GM18502 (cell line): Measurements from ENCODE around the gene OPA3.
"Not testable (repeated sequence)": the region's sequence is repeated elsewhere in the genome, so short reads cannot be mapped to it uniquely, and the experiment has no call there.

Experiments
- ATAC-seq: cut with Tn5 transposase; IDR thresholded peaks from one replicate; pipeline ENCODE4 v1.9.1; 2021; ENCODE audit warnings: mild to moderate bottlenecking; ENCODE audit not compliant: unreplicated experiment, poor library complexity

OPA3 gene

DNA sequence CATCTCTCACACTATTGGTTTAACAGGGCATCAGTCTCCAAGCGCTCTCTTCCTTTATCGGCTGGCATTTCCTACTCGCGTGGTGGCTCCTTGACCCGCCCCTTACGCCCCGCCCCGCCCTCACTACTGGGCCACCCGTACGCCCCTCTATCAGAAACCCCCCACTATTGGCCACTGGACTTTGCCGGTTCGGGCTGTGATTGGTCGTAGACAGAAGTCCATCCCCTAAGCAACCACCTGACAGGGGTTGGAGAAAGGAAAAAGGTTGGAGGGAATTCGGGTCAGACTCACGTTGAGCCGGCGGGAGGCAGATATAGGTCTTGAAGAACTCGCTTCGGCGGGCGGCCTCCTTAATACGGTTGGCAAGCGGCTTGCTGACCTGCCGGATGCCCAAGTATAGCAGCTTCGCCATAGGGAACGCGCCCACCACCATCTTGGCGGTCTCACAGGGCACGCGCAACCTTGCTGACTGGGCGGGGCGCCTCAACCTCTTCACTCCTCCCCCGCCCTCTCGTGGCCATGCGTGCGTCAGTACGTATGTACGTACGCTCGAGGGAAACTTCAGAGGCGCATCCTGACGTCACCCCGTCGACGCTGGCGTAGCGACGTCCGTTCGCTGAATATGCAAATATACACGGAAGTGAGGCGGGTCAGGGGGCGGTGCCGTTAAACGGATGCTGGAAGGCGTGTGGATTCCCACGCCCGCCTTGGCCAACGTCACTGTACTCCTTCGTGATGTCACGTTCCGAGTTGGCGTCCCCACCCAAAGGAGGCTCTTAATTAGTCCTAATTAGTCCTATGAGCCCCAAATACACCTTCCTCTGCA lies at the start of gene OPA3:
Gene OPA3 (minus strand): TSS at position 471 of the 826 bp plus-strand sequence. CDS start 38 bp downstream, at position 433.
- peak; percentile 87 for ATAC-seq

DNA sequence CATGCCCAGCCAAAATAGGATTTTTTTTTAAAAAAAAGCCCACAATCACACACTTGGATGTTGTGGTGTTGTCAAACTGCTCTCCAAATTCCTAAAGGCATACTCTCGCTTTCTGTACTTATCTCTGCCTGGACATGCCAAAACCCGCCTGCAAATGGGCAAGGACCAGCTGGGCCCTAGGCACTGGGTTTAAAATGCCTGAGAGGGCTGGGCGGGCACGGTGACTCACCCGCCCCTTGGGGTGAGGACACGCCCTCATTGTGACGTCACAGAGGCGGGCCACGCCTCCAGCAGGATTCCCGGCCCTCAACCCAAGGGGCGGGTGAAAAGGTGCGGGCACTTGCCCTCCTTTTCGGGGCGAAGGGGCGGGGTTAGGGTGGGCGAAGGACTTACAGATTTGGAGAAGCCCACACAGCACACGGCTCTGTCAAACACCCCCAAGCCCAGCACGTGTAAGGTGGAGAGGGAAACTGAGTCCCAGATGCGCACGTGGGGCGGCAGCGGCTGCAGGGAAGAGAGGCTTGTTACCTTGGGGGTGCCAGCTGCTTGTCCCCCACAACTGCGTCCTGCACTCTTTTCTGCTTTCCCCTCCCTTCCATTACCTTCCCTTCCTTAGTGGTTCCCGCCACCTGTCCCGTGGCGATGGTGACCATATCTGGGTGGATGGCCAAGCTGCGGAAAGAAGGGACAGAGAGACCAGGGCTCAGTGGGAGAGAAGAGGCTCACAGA lies 48.0 kb upstream of the OPA3 start:
- ATAC-seq = no peak

DNA sequence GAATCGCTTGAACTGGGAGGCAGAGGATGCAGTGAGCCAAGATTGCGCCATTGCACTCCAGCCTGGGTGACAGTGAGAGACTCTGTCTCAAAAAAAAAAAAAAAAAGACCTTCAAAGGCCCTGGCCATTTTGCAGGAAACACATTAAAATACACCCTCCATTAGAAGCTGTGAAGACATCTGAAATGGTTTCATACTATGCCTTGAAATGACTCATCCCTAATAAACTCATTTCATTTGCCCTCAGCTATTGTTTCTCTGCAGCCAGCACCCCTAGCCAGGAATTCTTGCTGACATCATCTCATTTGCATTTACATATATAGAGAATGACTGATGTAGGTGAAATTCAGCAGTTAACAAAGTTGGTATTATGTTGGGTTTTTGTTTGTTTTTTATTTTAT lies 45.9 kb upstream of the OPA3 start:
- ATAC-seq = no peak

DNA sequence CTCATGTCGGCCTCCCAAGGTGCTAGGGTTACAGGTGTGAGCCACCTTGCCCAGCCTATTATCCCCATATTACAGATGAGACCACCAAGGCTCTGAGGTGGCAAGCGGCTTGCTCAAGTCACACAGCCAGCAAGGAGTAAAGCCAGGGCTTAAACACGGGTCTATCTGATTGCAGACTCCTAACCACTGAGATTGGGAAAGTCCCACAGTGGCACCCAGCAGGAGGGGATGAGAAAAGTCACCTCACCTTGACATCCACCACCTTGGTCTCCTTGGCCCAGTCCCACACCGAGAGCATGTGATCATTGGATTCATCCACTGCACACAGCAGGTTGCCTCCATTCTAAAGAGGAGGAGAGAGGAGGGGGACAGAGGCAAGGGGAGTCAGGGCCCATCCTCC lies 45.1 kb upstream of the OPA3 start:
- no peak for ATAC-seq

DNA sequence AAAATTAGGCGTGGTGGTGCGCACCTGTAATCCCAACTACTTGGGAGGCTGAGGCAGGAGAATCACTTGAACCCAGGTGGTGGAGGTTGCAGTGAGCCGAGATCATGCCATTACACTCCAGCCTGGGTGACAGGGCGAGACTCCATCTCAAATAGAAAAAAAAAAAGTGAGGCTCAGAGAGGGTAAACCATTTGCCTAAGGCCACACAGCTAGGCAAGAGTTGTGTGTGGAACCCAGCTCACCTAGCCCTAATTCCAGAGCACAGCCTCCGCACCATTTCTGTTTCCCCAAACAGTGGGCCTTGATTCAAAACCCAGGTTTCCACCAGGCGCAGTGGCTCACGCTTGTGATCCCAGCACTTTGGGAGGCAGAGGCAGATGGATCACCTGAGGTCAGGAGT lies 43.6 kb upstream of the OPA3 start:
- not testable (repeated sequence) for ATAC-seq

DNA sequence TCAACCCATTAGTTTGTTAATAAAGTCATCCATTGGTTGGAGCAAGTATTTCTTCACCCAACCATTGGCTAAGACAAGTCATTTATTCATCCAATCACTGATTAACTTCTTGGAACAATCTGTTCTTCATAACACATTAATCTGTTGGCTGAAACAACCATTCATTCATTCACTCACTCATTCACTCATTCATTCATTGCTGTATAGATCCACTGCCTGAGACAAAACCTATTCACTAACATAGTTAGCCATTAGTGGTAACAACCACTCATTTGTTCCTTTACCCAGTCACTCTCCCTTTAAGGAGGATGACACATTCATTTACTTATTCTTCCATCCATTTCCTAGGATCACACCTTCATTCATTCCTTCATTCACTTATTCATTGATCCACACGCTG lies 39.4 kb upstream of the OPA3 start:
- no peak for ATAC-seq

DNA sequence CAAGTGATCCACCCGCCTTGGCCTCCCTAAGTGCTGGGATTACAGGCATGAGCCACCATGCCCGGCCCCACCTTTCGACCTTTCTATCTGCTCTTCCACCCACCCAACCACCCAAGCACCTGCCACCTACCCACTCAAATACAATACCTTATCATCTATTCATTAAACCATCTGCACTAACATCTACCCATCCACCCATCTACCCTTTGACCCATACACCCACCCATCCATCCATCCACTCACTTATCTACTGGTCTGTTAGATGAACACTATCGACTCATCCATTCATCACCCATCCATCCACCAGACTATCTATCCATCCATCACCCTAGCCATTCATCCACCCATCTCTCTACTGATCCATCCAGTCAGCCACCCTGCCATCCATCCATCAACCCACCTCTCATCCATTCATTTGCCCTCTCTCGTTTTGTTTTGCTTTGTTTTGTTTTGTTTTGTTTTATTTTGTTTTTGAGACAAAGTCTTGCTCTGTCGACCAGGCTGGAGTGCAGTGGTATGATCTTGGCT lies 37.4 kb upstream of the OPA3 start:
- ATAC-seq = no peak

DNA sequence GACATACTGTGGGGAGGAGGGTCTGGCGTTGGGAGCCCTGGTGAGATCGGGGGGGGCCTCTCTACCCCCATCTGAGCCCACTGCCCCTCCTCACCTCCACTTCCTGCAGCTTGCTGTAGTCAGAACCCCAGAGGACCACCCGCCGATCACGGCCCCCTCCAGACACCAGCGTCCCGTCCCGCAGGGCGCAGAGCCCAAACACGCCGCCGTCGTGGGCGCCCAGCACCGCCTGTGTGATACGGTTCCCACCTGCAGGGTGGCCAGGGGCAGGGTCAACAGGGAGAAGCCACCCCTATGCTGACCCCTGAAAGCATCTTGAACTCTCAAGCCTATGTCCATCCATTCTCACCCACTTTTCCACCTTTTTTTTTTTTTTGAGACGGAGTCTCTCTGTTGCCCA lies 36.8 kb upstream of the OPA3 start:
- no peak for ATAC-seq

DNA sequence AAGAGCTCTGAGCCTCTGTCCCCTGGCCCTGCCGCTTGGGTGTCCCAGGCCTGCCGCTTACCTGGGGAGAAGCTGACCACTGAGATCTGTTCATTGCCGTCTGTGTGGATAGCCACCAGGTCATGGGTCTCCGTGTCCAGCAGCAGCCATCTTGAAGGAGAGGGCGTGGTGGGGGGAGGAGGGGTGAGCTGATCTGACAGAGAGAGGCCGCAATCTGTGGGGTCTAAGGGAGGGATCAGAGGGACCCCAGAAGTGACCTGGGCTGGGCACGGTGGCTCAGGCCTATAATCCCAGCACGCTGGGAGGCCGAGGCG lies 32.1 kb upstream of the OPA3 start:
- no peak for ATAC-seq

DNA sequence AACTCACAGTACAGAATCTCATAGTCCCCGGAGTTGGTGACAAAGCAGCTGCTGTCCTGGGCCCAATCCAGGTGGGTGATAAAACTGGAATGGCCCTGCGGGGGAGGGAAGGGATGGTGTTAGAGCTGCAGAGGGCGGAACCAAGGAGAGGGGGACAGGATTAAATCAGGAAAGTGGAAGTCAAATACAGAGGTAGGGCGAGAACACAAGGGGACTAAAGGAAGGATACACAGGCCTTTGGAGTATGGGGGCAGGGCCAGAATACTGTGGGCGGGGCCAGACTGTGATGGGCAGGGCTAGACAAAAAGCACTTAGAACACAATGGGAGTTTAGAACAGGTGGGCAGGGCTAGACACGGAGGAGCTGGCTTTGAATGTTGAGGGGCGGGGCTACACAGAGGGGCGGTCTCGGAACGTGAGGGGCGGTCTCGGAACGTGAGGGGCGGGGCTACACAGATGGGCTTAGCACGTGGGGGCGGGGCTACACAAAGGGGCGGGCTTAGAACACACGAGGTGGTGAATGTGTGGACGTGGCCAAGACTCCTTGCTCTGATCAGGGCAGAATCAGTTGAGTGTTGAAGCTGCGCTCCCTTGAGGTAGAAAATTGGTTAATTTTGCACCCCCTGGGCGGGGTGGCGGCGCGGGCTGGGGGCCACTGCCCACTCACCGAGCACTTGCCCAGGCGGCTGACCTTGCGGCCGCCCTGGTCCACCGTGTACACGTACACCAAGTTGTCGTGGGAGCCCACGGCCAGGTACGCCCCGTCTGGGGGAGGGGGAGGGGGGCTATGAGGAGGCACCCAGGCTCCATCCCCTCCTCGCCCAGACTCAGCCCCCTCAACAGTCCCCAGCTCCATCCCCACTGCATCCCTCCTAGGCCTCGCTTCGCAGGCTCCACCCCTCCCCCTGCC lies 31.4 kb upstream of the OPA3 start:
- ATAC-seq = peak; percentile 64

DNA sequence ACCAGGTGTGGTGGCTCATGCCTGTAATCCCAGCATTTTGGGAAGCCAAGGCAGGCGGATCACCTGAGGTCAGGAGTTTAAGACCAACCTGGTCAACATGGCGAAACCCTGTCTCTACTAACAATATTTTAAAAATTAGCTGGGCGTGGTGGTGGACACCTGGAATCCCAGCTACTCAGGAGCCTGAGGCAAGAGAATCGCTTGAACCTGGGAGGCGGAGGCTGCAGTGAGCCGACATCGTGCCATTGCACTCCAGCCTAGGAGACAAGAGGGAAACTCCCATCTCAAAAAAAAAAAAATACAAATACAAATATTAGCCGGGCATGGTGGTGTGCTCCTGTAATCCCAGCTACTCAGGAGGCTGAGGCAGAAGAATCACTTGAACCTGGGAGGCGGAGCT lies 30.5 kb upstream of the OPA3 start:
- not testable (repeated sequence) for ATAC-seq

DNA sequence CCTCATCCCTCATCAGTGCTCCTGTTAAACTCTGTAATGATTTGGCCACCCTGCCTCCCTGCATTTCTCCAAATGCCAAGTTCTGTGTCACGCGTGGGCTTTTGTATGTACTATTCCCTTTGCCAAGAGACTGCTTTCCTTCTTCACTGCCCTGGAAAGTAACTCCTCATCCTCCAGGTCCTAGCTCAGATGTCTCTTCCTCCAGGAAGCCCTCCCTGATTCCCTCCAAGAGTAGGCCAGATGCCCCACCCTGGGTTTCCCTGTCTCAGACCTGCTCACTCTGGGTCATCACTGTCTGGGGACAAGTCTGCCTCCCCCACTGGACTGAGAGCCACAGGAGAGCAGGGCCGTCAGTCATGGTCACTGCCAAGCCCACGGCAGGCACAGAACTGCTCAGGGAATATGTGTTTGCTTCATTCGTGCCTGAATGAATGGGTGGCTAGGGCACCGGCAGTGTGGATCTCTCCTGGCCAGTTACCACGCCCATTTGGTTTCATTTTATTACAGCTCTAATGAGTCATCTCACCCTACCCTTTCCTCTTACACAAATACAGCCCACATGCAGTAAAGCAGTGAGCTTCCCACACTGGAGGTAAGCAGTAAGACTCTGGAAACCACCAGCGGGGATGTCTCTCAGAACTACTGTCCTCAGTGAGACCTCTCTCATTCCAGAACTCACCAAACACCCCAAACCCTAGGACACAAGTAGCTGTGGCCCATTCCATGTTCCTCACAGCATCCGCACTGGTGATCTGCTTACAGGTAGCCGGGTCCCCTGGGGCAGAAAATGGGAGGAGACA lies 29.5 kb upstream of the OPA3 start:
- no peak for ATAC-seq

DNA sequence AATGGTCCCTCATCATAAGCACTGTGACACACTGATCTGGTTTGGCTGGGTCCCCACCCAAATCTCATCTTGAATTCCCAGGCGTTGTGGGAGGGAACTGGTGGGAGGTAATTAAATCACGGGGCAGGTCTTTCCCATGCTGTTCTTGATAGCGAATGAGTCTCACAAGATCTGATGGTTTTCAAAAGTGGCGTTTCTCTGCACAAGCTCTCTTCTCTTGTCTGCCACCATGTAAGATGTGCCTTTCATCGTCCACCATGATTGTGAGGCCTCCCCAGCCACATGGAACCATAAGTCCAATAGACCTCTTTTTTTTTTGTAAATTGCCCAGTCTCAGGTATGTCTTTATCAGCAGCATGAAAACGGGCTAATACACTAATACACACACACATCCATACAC lies 24.3 kb upstream of the OPA3 start:
- no peak for ATAC-seq

DNA sequence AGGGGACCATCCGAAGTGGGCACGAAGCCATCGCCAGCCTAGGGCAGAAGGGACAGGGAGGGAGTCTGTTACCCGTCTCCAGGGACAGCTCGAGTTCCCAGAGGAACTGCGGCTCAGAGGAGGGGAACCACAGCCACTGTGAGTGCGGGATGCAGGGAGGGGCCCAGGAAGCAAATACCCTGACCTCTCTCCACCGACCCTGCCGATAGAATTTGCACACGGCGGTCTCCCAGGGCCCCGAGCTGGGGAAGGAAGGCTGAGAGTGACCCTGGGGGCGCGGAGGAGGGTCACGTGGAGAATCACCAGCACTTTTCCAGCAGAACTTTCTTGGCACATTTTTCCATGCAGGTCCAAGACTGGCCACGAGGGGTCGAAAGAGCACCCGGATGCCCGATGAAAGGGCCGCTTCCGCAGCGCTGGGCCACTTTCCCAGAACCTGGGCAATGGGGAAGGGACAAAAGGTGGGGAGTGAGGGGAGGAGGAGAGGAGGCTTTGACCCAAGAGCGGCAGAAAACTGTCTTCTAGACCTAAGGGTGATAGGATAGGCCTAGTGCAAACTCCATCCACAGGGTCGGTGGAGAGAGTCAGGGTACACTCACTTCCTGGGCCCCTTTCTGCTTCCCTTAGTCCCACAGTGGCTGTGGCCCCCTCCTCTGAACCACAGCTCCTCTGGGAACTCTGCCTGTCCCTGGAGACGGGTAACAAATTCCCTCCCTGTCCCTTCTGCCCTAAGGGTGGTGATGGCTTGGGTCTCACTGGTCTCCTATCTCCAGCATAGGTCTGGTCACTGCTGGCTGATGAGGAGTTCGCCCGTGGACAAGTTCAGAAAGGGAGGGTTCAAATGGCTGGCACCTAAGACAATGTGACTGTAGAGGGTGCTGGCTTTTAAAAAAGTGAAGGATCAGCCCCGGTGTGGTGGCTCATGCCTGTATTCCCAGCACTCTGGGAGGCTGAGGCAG lies 22.7 kb upstream of the OPA3 start:
- ATAC-seq = no peak

DNA sequence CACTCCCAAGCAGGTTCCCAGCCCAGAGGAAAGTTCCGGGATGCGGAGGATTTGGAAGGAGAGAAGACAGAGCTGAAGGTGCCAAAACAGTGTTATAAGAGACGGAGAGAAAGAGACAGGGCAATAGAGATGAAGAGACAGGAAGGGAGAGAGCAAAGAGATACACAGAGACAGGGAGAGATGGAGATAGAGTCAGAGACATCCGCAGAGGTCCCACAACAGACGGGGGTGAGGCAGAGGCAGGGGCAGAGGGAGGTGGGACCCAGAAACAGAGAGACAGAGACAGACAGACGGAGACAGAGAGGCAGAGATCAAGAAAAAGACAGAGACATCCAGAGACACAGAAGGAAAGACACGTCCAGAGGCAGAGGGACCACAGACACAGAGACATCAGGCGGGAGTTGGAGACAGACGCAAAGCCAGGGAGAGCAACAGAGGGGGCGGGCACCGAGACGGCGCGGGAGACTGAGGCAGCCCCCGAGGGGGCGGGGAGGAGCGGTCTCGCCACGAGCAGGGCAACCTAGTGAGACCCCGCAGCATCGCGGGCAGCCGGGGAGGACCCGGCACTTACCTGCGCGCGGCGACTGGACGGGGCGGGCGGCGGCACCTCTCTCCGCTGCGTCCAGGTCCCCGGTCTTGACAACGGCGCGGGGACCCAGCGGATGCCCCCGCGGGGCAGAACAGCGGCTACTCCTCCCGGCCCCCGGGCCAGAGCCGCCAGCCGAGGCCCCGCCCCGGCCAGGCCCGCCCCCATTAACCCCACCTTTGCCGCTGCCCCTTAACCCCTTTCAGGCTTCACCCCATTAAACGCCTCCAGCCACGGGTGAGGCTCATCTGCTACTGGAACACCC lies 17.1 kb upstream of the OPA3 start, which contains the start of gene GPR4:
Gene GPR4 (minus strand): TSS at position 689 of the 851 bp plus-strand sequence. CDS start 10,346 bp downstream, outside the sequence.
- ATAC-seq = no peak

DNA sequence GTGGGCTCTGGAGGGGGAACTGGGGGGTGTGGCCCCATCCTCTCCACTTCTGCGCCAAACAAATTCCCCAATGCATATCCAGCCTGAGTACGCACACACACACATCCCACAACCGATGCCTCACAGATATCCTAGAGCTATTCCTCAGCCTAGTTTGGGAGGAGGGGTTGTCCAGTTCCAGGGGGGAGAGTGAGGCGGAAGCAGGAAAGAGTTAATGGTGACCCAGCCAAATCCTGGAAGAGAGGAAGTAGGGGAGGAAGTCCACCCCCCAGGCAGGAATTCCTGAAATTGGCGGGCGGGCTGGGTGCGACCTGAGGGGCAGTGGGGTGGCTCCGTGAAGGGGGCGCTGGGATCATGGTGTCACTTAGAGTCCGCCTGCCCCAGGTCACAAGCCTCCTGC lies 16.5 kb upstream of the OPA3 start:
- no peak for ATAC-seq

DNA sequence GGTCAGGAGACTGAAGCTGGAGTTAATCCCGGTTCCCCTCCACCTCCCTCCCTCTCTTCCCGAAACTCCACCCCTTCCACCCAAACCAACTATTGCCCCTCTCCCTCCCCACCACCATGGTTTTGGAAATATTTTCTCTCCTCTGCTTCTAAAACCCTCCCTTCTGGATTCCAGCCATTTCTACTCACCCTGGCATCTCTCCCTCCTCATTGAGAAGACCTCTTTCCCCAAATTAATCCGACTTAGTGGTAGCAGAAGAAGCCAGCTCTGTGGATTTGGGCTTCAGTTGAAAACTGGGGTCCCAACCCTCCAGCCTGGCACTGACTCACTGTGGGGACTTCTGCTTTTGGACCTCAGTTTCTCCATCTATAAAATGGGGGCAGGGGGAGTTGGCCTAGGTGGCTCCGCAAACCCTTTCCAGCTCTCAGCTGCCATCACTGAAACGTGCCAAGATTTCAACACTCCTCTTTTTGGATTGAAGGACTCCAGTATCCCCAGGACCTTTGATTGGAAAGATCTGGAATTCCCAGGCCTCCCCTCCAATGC lies 15.8 kb upstream of the OPA3 start:
- no peak for ATAC-seq
